HG03045 (cell line): Measurements from ENCODE around the gene FBXO38.
A peak's percentile ranks its signal among the peaks of the same experiment; 100 is the strongest.

ENCODE experiments used
- ATAC-seq: cut with Tn5 transposase; IDR thresholded peaks from one replicate; pipeline ENCODE4 v1.9.1; 2021; ENCODE audit warnings: mild to moderate bottlenecking, moderate library complexity; ENCODE audit not compliant: unreplicated experiment

Gene FBXO38

DNA sequence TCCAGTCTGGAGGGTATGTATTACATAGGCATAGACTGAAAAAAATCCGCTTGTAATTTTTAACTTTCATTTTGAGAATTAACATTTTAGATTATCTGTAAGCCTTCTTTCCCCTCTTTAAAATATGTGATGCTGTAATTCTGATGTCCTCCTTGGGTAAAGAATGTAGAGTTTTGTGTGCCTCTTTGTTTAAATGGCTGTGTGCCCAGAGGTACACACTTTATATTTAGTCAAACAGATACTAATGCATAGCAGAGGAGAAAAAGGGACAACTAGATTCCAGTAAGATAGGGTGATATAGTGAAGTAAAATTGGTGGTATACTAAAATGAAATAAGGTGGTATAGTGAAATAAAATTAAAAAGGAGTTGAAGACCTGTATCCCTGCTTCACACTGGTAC lies 1.3 kb downstream of the FBXO38 start:
- ATAC-seq = no peak

DNA sequence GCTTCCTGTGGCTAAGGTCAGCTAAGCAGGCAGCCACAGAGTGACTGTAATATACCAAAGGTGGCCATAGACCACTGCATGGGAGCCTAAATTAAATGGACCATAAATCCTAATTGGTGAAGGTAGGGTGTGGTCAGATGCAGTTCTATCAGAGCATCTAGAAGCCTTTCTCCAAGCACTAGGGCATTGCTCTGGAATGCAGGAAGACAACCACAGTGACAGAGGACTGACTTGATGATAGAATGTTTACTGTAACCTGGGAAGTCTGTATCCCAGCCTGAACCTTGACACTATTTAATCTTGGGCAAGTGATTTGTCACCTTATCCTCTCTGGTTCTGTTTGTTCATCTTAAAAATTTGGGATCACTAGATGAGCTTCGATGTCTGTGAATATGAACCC lies 2.3 kb downstream of the FBXO38 start:
- no peak for ATAC-seq

DNA sequence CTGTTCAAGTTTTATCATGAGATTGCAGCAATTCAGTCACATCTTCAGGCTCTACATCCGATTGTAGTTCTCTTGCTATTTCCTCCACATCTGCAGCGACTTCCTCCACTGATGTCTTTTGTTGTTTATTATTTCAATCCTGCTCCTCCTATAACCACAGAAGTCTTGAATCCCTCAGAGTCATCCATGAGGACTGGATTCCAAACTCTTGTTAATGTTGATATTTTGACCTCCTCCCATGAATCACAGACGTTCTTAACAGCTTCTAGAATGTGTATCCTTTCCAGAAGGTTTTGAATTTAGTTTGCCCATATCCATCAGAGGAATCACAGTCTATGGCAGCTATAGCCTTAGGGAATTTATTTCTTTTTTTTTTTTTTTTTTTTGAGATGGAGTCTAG lies 3.6 kb downstream of the FBXO38 start:
- ATAC-seq = no peak

DNA sequence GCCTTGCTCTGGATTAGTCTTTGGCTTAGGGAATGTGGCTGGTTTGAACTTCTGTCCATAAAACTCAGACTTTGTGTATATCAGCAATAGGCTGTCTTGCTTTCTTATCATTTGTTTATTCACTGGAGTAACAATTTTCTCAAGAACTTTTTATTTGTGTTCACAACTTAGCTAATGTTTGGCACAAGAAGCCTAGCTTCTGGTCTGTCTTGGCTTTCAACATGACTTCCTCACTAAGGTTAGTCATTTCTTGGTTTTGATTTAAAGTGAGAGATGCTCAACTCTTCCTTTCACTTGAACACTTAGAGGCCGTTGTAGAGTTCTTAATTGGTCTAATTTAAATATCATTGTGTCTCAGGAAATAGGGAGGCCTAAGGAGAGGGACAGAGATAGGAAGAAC lies 4.9 kb downstream of the FBXO38 start:
- no peak for ATAC-seq

DNA sequence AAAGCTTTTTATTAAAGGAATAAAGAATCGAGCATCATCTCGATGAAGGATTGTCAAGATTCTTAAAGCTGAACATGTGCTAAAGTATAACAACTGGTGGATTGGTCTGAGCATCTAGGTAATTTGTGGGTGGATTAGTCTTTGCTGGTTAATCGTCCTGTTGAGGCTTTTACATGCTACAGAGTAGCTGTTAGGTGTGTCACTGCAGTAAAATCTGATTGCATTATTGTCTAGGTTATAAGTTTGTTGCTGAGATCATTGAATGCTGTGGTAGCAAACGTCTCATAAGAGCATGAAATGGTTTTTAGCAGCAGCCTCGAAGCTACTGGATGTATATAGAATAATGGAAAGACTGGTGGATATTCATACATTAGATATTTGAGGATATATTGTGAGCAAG lies 7.2 kb downstream of the FBXO38 start:
- no peak for ATAC-seq

DNA sequence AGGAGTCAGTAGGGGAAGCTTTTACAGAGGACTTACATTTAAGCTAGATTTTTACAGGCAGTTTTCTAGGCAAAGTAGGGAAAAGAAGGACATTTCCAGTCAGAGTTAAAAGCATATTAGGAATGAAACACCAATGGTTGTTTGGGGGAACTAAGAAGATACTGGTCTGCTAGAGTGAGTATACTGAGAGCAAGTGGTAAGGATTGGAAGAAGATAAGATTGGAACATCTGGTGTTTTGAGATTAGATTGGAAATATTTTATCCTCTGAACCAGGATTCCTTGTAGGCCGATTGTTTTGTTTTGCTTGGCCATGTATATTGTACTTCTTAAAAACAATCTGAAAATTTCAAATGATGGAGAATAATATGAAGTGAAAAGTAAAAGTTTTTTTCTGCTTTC lies 7.7 kb downstream of the FBXO38 start:
- ATAC-seq = no peak

DNA sequence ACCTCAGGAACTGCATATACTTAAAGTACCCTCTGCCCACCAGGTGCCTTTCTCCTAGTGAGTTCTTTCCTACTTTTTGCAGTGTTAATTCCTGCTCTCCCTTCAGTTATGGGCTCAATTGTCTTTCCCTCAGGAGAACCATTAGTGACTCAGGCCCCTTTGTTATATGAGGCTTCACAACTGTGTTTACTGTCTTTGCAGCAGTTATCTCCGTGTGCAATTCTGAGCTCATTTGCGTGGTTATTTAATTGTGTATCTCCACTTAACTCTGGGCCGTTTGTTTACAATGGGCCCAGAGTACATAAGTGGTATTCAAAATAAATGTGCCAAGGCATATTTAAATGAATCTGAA lies 9.6 kb downstream of the FBXO38 start:
- no peak for ATAC-seq

DNA sequence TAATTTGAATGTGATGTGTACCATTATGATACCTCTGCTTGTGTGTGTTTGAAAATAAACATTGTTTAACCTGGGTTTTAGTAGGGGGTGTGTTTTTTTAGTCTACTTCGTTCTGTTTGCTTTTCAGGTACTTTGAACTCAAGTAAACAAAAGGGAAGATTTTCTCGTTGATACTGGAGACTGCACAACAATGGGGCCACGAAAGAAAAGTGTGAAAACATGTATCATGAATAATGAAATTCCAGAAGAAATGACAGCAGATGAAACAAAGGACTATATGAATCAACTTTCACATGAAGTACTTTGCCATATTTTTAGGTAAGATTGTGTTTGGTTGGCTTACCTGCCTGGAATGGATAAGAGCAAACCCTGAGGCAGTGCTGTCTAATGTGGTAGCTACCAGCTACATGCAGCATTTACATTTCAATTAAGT lies 10.8 kb downstream of the FBXO38 start:
- ATAC-seq = no peak

DNA sequence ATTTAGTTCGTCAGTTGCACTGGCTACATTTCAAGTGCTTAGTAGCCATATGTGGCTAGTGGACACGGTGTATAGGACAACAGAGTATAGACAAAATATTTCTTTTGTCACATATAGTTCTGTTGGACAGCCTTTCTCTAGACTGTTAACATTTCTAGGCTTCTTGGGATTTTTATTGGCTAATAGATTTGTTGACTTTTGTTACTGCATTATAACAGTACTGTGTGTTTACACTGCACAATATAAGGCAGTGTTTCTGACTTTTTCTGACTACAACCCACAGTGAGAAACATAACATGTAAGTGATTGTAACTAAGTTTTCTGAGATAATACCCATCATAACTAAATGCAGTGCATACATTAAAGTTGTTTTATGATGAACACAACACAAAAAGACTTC lies 11.3 kb downstream of the FBXO38 start:
- no peak for ATAC-seq

DNA sequence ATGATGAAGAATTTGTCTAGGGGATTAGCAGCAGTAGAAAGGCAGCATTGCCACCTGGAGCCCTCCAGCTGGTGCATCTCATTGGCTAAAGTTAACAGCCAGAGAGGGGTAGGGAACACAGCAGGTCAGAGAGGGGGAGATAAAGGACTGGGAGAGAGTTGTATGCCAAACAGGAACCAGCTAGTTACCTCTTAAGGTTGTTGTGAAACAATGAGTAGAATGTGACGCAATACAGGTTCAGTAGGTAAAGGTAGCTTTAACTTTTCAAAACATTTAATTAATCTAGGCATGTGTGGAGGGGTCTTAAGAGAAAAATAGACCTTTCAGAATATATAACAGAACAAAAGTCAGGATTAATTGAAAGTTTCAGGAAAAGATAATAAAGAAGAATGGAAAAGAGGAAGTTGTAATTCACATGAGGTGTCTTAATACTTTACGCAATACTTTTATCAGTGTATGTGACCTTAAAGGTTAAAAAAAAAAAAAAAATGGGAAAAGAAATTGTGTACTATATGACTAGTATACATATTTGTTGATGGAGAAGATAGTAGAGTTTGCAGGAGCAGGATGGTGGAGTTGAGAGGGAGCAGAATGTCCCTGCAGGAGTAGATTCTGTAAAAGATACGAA lies 14.3 kb downstream of the FBXO38 start:
- ATAC-seq = no peak

DNA sequence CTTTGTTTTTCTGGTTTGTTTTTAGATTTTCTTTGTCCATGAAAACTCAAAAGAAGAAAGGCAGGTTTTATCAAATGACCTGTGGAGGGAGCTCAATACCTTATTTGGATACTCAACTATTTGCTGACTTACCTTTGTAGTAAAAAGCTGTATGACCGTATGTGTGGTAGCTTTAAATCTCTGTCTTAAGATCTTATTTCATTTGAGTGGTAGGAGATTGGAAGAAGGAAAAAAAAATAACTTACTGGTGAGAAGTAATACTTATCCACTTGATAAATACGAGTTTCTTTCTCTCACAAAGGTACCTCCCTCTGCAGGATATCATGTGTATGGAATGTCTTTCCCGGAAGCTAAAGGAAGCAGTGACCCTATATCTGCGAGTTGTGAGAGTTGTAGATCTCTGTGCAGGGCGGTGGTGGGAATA lies 15.0 kb downstream of the FBXO38 start:
- no peak for ATAC-seq

DNA sequence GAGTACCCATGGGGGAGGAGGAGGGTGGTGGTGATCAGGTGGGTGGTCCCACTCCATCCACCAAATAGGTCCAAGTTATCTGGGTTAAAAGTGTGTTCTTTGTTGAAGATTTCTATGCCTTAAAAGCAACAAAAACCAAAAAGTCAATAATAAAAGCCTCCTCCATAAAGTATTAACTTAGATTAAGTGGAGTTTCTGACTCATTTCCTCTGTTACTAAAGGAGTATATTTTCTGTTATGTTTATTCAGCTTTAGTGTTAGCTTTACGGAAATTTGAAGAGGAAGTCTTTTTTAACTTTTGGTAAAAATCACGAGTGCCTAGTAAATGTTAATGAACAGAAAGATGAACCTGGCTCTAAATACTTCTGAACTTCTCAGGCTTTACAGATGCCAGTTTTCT lies 17.8 kb downstream of the FBXO38 start:
- no peak for ATAC-seq

DNA sequence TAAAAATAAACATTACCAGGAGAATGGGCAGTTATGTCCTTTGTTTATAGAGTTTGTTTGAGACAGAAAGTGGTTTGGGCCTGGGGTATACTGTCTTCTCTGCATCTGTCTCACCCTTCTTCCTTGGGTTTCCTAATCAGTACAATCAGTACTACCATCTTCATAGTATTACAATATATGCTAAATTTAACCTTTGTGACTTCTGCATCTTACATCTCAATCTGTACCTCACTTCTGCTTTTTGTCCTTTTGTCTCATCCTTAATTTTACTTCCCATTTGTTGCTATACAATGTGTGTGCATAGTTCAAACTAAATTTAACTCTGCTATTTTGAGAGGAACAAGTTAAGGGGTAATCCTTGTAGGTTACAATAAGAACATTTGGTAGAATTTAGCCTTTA lies 19.6 kb downstream of the FBXO38 start:
- peak; percentile 67 for ATAC-seq

DNA sequence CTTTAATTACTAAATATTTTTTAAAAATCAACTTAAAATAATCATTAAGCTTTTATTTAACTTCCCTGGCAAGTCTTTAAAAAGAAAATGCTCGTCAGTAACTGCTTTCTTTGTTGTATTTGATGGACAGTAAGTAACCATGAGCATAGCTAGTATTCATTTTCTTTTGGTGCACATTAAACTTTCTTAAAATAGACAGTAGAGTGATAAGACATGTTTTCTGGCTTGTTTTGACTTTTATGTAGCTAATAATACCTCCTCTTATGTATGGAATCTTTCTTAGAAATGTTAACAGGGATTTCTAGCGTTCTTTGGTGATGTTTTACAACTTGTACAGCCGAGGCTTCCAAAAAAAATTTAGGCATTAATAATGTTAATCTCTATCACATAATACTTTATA lies 22.6 kb downstream of the FBXO38 start:
- ATAC-seq = no peak

DNA sequence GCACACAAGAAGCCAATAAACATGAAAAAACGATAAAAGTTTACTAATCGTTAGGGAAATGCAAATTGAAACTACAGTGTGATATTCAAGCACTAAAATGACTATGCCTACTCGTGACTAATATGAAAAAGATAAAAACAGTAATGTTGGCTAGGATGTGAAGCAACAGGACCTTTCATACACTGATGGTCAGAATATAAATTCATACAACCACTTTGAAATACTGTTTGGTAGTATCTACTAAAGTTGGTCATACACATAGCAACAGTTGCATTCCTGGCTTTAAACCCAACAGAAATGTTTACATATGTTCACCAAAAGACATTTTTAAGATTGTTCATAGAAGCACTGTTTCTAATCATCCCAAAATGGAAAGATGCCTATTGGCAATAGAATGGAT lies 24.3 kb downstream of the FBXO38 start:
- no peak for ATAC-seq

DNA sequence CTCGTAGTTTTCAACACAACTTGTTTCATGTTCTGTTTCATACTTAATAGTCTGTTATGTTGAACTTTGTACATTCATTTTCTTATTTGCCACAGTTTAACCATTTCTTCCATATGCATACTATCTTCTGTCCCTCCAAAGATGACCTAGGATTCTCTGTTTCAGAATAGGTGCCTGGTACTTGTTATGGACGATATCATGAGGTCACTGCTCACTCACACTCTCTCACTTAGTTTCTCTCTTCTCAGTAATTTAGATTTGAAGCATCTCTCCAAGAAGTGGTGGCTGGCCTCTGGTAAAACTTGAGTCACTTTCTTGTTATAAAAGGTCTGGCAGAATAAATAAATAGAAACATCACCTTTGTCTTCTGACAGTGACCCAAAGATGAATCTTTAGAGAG lies 28.4 kb downstream of the FBXO38 start:
- ATAC-seq = no peak

DNA sequence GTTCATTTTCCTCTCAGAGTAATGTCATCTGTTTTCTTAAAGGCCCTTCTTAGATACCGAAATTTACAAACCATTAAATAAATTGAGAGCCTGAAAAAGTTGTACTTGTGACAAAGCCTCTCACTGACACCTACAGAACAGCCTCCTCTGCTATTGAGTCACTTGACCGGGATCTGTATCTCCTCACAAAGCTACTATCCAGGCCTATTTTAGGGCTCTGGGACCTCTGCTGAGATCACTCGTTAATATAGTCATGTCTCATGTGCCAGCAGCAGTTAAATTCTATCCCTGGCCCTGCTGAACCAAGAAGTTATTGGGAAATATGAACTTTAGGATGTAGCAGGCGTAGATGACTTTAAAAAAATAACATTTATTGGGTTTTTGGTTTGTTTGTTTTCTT lies 31.1 kb downstream of the FBXO38 start:
- no peak for ATAC-seq

DNA sequence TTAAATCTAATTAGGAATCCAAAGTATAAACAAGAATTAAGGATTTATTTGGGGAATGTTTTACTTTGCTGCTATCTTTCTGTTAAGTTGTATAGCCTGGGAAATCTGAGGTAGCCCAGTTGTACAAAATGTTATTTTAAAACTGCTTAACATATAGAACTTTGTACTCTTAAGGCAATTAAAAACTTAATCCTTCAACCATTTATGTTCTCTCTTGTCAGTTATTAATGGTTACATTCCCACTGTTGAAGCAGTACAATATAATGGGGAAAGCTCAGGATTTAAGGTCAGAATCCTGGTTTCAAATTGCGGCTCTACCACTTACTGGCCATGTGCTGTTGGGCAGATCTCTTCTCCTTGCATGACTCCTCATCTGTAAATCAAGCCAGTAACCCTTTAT lies 32.7 kb downstream of the FBXO38 start:
- ATAC-seq = no peak

DNA sequence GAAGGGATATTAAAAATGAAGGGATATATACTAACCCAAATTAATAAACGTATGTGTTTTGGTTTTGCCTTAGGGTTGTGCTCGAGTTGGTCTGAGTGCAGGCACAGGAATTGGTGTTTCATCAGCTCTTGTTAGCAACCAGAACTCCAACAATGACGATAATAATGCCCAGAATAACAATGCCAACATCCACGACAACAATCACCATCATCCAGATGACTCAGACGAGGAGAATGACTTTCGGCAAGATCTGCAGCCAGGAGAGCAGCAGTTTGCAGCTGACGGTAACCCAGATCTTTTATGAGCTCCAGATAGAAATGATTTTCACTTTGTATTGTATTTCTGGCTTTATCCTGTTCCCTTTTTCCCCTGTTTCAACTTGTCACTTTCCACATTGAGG lies 33.2 kb downstream of the FBXO38 start:
- ATAC-seq = no peak

DNA sequence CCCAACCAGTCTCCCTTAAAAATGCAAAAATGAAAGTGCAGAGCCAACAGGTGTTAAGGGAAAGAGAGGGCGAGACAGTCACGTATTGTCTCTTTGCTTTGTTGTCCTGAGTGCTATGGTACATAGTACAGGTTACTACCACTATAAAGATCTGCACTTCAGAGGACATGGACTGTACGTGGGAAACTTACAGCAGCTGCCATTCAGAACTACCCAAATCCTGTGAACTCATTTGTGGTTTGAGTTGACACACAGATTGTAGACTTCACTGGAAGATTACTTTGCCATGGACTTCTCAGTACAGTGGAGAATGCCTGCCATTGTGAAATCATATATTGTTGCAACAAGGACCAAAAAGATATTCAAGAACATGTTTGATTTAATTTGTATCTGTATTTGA lies 34.8 kb downstream of the FBXO38 start:
- ATAC-seq = no peak

DNA sequence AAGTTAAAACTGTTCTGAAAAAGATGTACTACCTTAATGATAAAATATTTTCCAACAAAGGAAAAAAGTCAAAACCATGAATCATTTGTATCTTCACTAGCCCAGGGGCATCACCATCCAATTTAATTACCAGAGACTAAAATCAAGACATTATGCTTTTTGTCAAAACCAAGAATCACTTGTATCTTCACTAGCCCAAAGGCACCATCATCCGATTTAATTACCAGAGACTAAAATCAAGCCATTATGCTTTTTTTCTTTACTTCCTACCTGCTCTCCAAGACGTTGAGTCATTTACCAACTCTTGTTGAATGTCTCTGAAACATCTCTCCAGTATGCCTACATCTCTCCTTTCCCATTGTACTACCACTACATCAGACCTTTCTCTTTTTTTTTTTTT lies 37.9 kb downstream of the FBXO38 start:
- ATAC-seq = no peak

DNA sequence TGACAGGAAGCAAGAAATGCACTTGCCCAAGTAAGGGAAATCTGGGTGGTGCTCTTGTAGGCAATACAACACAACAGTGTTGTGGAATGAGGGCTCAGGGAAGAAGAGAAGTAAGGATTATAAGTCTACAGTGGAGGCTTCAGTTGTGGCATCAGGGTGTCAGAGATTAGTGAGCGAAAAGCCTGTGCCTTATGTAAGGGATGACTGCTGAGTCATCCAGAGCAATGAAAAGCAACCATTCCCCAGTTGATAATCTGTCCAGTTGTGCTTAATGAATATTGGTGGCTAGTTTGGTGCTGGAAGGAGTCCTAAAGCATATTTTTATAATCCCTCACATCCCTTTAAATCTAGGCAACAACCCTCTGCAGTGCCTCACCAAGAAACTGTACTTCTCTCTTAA lies 42.0 kb downstream of the FBXO38 start:
- ATAC-seq = no peak

DNA sequence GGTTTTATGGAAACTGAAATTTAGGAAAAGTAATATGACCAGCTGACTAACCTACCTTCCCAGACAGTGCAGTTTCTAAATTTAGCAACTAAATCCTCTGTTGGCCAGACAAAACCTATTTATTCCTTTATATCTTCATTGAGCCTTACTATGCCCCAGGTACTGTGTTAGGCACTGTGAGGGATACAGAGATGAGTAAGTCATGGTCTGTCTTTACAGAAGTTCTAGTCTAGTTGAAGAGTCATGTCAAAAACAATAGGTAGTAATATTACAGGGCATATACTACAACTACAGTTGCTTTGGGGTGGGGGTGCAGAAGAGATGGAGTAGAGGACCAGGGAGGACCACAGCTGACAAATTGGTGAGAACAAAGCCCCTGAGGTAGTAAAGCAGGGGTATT lies 42.8 kb downstream of the FBXO38 start:
- no peak for ATAC-seq
